Ovary (tissue), 3 donors: ENCODE data around the gene RAB27A.

Experiments
- EP300 ChIP-seq: sonication (generic); formaldehyde crosslinking; IDR thresholded peaks from one replicate; pipeline ENCODE4 v1.6.1; 2017; ENCODE audit warnings: antibody characterized with exemption
- POLR2A ChIP-seq: fragments of 450-650 bp; IDR thresholded peaks from one replicate; pipeline ENCODE4 v1.6.1; 2017; ENCODE audit warnings: antibody characterized with exemption, mild to moderate bottlenecking, moderate library complexity
- TF ChIP-seq, protein P1 (sequence below), 3 donors: fragments of 450-650 bp in 2 of 3; fragments of 200-600 bp in 1 of 3; IDR thresholded peaks; one replicate each; pipeline versions ENCODE4 v1.5.1 to v1.8.0; 2016 to 2022; ENCODE audit warnings: antibody characterized with exemption in 3 of 3, mild to moderate bottlenecking in 1 of 3
- donor health status: DM: no; HTN: no; CAD: no.

DNA sequence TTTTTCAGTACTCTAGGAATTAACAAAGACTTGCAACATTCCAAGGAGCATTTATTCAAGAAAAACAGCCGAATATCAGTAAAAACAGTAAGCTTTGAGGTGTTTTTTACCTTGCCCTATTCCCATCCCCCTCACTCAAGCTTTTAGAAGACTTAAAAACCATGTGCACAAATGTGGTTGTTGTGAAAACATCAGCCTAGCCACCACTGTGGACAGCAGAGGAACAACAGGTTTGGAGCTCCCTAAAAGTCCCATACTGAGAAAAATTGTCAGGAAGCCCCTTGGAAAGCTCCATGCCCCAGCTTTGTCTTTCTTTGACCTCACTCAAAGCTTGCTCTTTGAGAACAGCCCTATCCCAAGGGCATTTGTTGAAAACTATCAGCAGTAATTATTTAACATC lies 58.2 kb downstream of the RAB27A start:
- no peak for TF ChIP-seq POLR2A
- TF ChIP-seq, protein P1, sequence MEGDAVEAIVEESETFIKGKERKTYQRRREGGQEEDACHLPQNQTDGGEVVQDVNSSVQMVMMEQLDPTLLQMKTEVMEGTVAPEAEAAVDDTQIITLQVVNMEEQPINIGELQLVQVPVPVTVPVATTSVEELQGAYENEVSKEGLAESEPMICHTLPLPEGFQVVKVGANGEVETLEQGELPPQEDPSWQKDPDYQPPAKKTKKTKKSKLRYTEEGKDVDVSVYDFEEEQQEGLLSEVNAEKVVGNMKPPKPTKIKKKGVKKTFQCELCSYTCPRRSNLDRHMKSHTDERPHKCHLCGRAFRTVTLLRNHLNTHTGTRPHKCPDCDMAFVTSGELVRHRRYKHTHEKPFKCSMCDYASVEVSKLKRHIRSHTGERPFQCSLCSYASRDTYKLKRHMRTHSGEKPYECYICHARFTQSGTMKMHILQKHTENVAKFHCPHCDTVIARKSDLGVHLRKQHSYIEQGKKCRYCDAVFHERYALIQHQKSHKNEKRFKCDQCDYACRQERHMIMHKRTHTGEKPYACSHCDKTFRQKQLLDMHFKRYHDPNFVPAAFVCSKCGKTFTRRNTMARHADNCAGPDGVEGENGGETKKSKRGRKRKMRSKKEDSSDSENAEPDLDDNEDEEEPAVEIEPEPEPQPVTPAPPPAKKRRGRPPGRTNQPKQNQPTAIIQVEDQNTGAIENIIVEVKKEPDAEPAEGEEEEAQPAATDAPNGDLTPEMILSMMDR (IDR thresholded peaks at IDR 0.05): no peak
- no peak for TF ChIP-seq EP300
